ENCODE measurements around the gene BEST4. TPM values are rescaled to one million over a fixed set of nuclear protein-coding genes. Genes with fewer than 3 reads are reported as not detected.
"Not testable (repeated sequence)": the region's sequence is repeated elsewhere in the genome, so short reads cannot be mapped to it uniquely, and the experiment has no call there.

The BEST4 gene
- total RNA-seq, 1 donor from 2014 or later, result 0.12 TPM

DNA sequence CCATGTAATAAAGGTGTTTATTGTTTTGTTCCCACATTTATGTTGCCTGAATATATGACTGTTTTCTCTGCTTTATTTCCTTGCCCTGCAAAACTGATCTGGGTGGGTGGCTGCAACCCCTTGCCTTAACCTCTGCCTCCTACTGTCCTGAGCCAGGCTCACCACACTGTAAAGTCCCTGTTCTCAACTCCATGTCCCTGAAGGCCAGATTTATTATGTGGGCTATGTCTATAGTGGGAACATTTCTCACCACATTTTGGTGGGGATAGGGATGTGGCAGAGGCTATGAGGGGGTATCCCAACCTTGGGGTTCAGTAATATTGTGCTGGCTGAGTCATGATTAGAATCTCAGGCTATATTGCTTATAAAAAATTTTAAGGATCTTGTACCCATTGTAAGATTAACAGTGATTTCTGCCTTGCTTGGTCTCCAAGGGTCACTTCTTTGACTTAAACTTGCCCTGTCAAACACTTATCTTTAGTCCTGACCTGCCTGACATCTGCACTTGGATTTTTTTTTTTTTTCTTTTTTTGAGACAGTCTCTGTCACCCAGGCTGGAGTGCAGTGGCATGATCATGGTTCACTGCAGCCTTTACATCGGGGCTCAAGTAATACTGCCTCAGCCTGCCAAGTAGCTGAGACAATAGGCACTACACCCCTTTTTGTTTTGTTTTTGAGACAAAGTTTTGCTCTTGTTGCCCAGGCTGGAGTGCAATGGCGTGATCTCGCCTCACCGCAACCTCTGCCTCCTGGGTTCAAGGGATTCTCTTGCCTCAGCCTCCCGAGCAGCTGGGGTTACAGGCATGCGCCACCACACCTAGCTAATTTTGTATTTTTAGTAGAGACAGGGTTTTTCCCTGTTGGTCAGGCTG is 9.0 kb downstream of the BEST4 start:
- H3K4me3 ChIP-seq (ENCODE audit: low read depth, low read length), result no peak overlapping the region
- TF ChIP-seq, protein P1, sequence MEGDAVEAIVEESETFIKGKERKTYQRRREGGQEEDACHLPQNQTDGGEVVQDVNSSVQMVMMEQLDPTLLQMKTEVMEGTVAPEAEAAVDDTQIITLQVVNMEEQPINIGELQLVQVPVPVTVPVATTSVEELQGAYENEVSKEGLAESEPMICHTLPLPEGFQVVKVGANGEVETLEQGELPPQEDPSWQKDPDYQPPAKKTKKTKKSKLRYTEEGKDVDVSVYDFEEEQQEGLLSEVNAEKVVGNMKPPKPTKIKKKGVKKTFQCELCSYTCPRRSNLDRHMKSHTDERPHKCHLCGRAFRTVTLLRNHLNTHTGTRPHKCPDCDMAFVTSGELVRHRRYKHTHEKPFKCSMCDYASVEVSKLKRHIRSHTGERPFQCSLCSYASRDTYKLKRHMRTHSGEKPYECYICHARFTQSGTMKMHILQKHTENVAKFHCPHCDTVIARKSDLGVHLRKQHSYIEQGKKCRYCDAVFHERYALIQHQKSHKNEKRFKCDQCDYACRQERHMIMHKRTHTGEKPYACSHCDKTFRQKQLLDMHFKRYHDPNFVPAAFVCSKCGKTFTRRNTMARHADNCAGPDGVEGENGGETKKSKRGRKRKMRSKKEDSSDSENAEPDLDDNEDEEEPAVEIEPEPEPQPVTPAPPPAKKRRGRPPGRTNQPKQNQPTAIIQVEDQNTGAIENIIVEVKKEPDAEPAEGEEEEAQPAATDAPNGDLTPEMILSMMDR (conservative IDR thresholded peaks at IDR 0.05; ENCODE audit: low read depth, low read length), result no peak
- DNase-seq (ENCODE audit: low read depth), result no peak

- TF ChIP-seq, protein P1 (conservative IDR thresholded peaks at IDR 0.05; ENCODE audit: low read depth, low read length), result no peak
- no peak overlapping the region for H3K4me3 ChIP-seq (ENCODE audit: low read depth, low read length)
- no peak for DNase-seq (ENCODE audit: low read depth)
These were observed 9.9 kb downstream of the BEST4 start for GRCh38 chr1:44777969-44778635.

- TF ChIP-seq, protein P1 (conservative IDR thresholded peaks at IDR 0.05; ENCODE audit: low read depth, low read length), result no peak
- DNase-seq (ENCODE audit: low read depth), result no peak
- peak overlapping the region; percentile 89 for H3K4me3 ChIP-seq (ENCODE audit: low read depth, low read length)
These were observed 10.4 kb downstream of the BEST4 start for GRCh38 chr1:44777547-44777946.

GRCh38 chr1:44776730-44777068 is 11.3 kb downstream of the BEST4 start:
- H3K4me3 ChIP-seq (ENCODE audit: low read depth, low read length), result peak overlapping the region; percentile 89
- TF ChIP-seq, protein P1 (conservative IDR thresholded peaks at IDR 0.05; ENCODE audit: low read depth, low read length), result no peak

GRCh38 chr1:44775930-44776729 is 11.8 kb downstream of the BEST4 start:
- DNase-seq (ENCODE audit: low read depth), result no peak
- TF ChIP-seq, protein P1 (conservative IDR thresholded peaks at IDR 0.05; ENCODE audit: low read depth, low read length), result no peak
- H3K4me3 ChIP-seq (ENCODE audit: low read depth, low read length), result peak overlapping the region; percentile 89

More at GRCh38 chr1:44776730-44777068, 11.3 kb downstream of the BEST4 start:
- DNase-seq (ENCODE audit: low read depth), result no peak

DNA sequence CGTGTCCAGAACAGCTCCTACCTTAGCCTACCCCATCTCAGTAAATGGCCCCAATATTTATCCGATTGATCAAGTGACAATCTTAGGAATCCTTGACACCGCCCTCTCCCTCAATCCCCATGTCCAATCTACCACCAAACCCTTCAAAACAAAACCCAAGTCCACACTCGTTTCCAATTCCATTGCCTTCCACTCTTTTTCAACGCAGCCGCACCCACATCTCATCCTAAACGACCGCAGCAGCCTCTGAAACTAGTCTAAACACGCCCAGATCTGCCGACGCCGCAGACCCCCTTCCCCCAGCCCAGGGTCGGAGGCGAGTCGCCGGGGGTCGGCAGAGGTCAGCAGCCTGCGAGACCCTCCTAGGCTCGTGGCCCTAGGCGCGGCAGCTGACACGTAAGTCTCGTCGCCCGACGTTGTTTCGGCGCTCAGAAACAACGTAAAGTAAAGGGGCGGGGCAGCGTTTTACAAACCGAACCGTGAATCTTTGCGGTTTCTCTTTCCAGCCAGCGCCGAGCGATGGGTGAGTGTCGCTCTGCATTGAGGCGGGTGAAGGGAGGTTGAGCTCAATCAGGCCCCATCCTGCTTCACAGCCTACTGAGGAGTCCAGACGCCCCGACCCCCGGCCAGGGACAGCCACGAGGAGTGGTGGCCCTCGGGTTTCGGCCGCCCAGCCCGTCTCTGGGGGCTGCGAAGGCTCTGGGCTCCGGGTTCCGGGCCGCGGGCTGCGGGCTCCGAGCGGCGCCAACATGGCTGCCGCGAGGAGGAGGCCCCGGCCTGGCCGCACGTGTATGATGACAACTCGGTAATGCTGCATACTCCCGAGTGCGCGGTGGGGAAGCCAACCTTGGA is 12.7 kb downstream of the BEST4 start, which contains the start of gene RPS8:
Gene RPS8, plus strand, starts transcription at position 463 of the 852 bp plus-strand sequence. Its CDS starts 57 bp downstream, at position 520.
- TF ChIP-seq, protein P1 (conservative IDR thresholded peaks at IDR 0.05; ENCODE audit: low read depth, low read length), result no peak
- DNase-seq (ENCODE audit: low read depth), result peak; percentile 53
- peak within 1 kb of the TSS; percentile 89 for H3K4me3 ChIP-seq (ENCODE audit: low read depth, low read length)

DNA sequence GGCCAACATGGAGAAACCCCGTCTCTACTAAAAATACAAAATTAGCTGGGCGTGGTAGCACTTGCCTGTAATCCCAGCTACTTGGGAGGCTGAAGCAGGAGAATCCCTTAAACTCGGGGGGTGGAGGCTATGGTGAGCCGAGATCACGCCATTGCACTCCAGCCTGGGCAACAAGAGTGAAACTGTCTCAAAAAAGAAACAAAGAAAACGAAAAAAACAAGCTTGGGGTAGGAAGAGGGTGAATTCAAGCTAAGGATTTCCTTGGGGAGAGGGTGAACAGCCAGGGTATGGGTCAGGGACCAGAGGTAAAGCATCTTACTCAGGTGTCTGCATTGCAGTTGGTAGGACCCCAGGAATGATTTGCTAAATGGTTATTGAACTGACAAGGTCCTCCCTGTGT is 21.5 kb downstream of the BEST4 start:
- not testable (repeated sequence) for H3K4me3 ChIP-seq (ENCODE audit: low read depth, low read length); DNase-seq (ENCODE audit: low read depth)
